Smooth muscle cell (in vitro differentiated cells): Measurements from ENCODE around the gene LFNG. TPM values are rescaled to one million over a fixed set of nuclear protein-coding genes. Genes with fewer than 3 reads are reported as not detected.

Experiments
- DNase-seq: peaks from one replicate; lab custom pipeline; 2025; ENCODE audit not compliant: unreplicated experiment; lab: John Stamatoyannopoulos, UW
- H2AFZ ChIP-seq: fragments of 200-600 bp; sonication (generic); 2 replicates; pipeline ENCODE4 v1.6.0; 2016; ENCODE audit warnings: antibody characterized with exemption, low read depth, mild to moderate bottlenecking
- H3F3A ChIP-seq: fragments of 200-600 bp; sonication (generic); 2 replicates; pipeline ENCODE4 v1.6.0; 2017; ENCODE audit warnings: antibody characterized with exemption, low read depth
- H3K27ac ChIP-seq: fragments of 200-600 bp; sonication (generic); 2 replicates; pipeline ENCODE4 v1.5.1; 2016; ENCODE audit warnings: low read depth, mild to moderate bottlenecking
- H3K27me3 ChIP-seq: fragments of 200-600 bp; sonication (generic); 2 replicates; pipeline ENCODE4 v1.6.1; 2016; ENCODE audit warnings: low read depth, mild to moderate bottlenecking
- H3K36me3 ChIP-seq: fragments of 200-600 bp; sonication (generic); 2 replicates; pipeline ENCODE4 v1.5.1; 2016; ENCODE audit warnings: low read depth
- H3K4me1 ChIP-seq: fragments of 200-600 bp; sonication (generic); 2 replicates; pipeline ENCODE4 v1.5.1; 2016; ENCODE audit warnings: low read depth
- H3K4me2 ChIP-seq: fragments of 200-600 bp; sonication (generic); 2 replicates; pipeline ENCODE4 v1.6.0; 2016; ENCODE audit warnings: mild to moderate bottlenecking
- H3K4me3 ChIP-seq: fragments of 200-600 bp; sonication (generic); 2 replicates; pipeline ENCODE4 v1.5.1; 2016; ENCODE audit warnings: mild to moderate bottlenecking
- H3K79me2 ChIP-seq: fragments of 200-600 bp; sonication (generic); 2 replicates; pipeline ENCODE4 v1.6.0; 2016; ENCODE audit warnings: low read depth, mild to moderate bottlenecking
- H3K9ac ChIP-seq: fragments of 200-600 bp; sonication (generic); 2 replicates; pipeline ENCODE4 v1.6.0; 2016; ENCODE audit warnings: low read depth
- H3K9me3 ChIP-seq: fragments of 200-600 bp; sonication (generic); replicated peaks from 2 replicates; pipeline ENCODE4 v1.5.1; 2016; ENCODE audit warnings: low read depth
- H4K20me1 ChIP-seq: fragments of 200-600 bp; sonication (generic); 2 replicates; pipeline ENCODE4 v1.6.0; 2016; ENCODE audit warnings: low read depth
- CTCF ChIP-seq: fragments of 200-600 bp; sonication (generic); IDR thresholded peaks from 2 replicates; pipeline ENCODE4 v1.5.1; 2017; ENCODE audit warnings: borderline replicate concordance, mild to moderate bottlenecking, antibody characterized with exemption; ENCODE audit not compliant: insufficient read depth, poor library complexity, severe bottlenecking
- WGBS: methylation state at CpG from one replicate; pipeline ENCODE4 v1.1.7; 2016; ENCODE audit warnings: low lambda C conversion rate; 5-methylcytosine and 5-hydroxymethylcytosine counted together
- polyA plus RNA-seq: library from polyadenylated mRNA; unstranded; fragments of >200 nt; fragmentation: Nextera tagmentation; extraction: Ambion mirVana; gene quantifications from 2 replicates; pipeline ENCODE4 v1.2.1, GENCODE V29; 2016
- total RNA-seq: library from RNA; depleted of rRNA; stranded (reverse); fragments of >200 nt; gene quantifications from 2 replicates; pipeline ENCODE4 v1.2.3, GENCODE V29; 2014

LFNG gene
- total and polyA plus RNA-seq, 2 experiments from 2014 or later, result 6.0 to 9.8 TPM

GRCh38 chr7:2539031-2539911, 19.7 kb downstream of the LFNG start:
- 95% methylated on average over 32 of the region's 32 CpGs for WGBS
- peaks cover 7% of the 10 kb centered on the region for H3F3A ChIP-seq
- H3K4me1 ChIP-seq, result no peaks in the 10 kb centered on the region
- DNase-seq, result no peak
- H2AFZ ChIP-seq, result no peak overlapping the region
- no peaks in the 10 kb centered on the region for H3K36me3 ChIP-seq
- H3K9ac ChIP-seq, result no peak overlapping the region
- H3K9me3 ChIP-seq, result no peaks in the 10 kb centered on the region
- no peak overlapping the region for H3K4me3 ChIP-seq
- H4K20me1 ChIP-seq, result no peaks in the 10 kb centered on the region
- TF ChIP-seq CTCF, result no peak
- no peak overlapping the region for H3K27ac ChIP-seq
- H3K79me2 ChIP-seq, result no peaks in the 10 kb centered on the region
- no peak overlapping the region for H3K4me2 ChIP-seq
- no peaks in the 10 kb centered on the region for H3K27me3 ChIP-seq

GRCh38 chr7:2540133-2540532, 20.6 kb downstream of the LFNG start:
- H3F3A ChIP-seq, result peaks cover 7% of the 10 kb centered on the region
- WGBS, result 92% methylated on average over 7 of the region's 7 CpGs
- H2AFZ ChIP-seq, result no peak overlapping the region
- H3K9ac ChIP-seq, result no peak overlapping the region
- no peak overlapping the region for H3K4me3 ChIP-seq
- H3K27ac ChIP-seq, result no peak overlapping the region
- H3K9me3 ChIP-seq, result no peaks in the 10 kb centered on the region
- DNase-seq, result no peak
- TF ChIP-seq CTCF, result no peak
- no peaks in the 10 kb centered on the region for H3K4me1 ChIP-seq
- no peaks in the 10 kb centered on the region for H3K79me2 ChIP-seq
- no peaks in the 10 kb centered on the region for H3K36me3 ChIP-seq
- H4K20me1 ChIP-seq, result no peaks in the 10 kb centered on the region
- no peak overlapping the region for H3K4me2 ChIP-seq
- H3K27me3 ChIP-seq, result no peaks in the 10 kb centered on the region

GRCh38 chr7:2540641-2541051, 21.1 kb downstream of the LFNG start:
- Histone ChIP-seq H4K20me1 (no peaks in the 10 kb centered on the region), H3K27ac (no peak overlapping the region), H3F3A (peaks cover 7% of the 10 kb centered on the region), H2AFZ (no peak overlapping the region), H3K36me3 (no peaks in the 10 kb centered on the region), H3K9me3 (no peaks in the 10 kb centered on the region), H3K9ac (no peak overlapping the region), H3K4me1 (no peaks in the 10 kb centered on the region), H3K79me2 (no peaks in the 10 kb centered on the region), H3K4me2 (no peak overlapping the region), H3K27me3 (no peaks in the 10 kb centered on the region), H3K4me3 (no peak overlapping the region)
- WGBS, result 97% methylated on average over 8 of the region's 19 CpGs
- TF ChIP-seq CTCF, result no peak
- no peak for DNase-seq
